ENCODE measurements around the gene UBE2D2. TPM values are rescaled to one million over a fixed set of nuclear protein-coding genes. Genes with fewer than 3 reads are reported as not detected.

Gene UBE2D2
- total RNA-seq, 1 donor = 71.8 TPM

DNA sequence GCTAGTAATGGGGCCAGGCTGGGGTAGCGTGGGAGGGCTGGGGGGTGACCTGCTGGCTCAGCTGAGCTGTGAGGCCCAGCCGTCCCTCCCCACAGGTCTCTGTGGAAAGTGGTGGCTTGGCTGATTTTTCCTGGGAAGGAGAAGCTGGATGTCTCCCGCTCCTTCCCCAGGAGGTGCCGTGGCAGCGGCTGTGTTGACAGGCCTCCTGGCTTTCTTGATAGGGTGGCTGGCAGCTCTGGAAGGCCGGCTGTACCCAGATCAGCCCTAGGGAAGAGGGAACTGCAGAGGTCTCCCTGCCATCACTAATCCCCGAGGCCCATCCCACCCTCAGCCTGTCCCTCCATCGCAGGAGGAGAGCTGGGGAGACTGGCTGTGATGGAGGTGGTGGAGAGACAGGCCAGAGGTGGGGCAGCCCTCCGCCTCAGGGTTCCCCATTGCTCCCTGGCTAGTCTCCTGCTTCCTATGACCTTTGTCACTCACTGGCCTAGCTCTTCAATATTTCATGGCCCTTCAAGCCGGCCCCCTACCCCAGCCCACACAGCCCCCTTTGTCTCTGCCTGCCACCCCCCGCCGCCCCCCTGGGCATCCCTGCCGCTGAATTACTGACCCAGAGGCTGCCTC, 93.8 kb downstream of the UBE2D2 start:
- DNase-seq (ENCODE audit: low read depth) = no peak
- TF ChIP-seq, protein P1, sequence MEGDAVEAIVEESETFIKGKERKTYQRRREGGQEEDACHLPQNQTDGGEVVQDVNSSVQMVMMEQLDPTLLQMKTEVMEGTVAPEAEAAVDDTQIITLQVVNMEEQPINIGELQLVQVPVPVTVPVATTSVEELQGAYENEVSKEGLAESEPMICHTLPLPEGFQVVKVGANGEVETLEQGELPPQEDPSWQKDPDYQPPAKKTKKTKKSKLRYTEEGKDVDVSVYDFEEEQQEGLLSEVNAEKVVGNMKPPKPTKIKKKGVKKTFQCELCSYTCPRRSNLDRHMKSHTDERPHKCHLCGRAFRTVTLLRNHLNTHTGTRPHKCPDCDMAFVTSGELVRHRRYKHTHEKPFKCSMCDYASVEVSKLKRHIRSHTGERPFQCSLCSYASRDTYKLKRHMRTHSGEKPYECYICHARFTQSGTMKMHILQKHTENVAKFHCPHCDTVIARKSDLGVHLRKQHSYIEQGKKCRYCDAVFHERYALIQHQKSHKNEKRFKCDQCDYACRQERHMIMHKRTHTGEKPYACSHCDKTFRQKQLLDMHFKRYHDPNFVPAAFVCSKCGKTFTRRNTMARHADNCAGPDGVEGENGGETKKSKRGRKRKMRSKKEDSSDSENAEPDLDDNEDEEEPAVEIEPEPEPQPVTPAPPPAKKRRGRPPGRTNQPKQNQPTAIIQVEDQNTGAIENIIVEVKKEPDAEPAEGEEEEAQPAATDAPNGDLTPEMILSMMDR (IDR thresholded peaks at IDR 0.05; ENCODE audit: insufficient read depth, low read length) = no peak
- H3K4me3 ChIP-seq (ENCODE audit: low read depth, low read length) = no peak overlapping the region

DNA sequence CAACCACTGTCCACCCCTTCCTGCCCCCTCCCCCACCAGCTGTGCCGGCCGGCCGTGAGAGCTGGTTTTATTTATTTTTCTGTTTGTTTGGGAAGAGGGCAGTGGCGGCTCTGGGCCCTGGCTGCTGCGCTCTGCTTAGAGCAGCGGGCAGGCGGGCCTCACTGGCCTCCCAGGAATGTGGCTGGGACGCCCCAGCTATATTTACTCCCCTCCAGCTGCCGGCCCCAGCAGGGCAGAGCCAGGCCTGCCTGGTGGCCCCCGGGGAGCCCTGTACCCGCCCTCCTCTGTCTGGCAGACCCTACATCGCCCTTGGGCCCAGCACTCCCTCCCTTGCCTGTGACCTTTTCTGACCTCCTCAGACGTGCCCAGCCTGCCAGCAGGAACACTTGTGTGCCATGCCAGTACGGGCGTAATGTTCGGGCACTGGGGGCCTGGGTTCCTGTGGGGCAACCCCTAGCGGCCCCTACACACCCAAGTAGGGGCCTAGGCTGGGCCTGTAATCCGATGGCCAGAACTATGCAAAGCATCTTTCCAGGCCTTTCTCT, 94.7 kb downstream of the UBE2D2 start:
- no peak overlapping the region for H3K4me3 ChIP-seq (ENCODE audit: low read depth, low read length)
- DNase-seq (ENCODE audit: low read depth) = no peak
- TF ChIP-seq, protein P1 (IDR thresholded peaks at IDR 0.05; ENCODE audit: insufficient read depth, low read length) = no peak

DNA sequence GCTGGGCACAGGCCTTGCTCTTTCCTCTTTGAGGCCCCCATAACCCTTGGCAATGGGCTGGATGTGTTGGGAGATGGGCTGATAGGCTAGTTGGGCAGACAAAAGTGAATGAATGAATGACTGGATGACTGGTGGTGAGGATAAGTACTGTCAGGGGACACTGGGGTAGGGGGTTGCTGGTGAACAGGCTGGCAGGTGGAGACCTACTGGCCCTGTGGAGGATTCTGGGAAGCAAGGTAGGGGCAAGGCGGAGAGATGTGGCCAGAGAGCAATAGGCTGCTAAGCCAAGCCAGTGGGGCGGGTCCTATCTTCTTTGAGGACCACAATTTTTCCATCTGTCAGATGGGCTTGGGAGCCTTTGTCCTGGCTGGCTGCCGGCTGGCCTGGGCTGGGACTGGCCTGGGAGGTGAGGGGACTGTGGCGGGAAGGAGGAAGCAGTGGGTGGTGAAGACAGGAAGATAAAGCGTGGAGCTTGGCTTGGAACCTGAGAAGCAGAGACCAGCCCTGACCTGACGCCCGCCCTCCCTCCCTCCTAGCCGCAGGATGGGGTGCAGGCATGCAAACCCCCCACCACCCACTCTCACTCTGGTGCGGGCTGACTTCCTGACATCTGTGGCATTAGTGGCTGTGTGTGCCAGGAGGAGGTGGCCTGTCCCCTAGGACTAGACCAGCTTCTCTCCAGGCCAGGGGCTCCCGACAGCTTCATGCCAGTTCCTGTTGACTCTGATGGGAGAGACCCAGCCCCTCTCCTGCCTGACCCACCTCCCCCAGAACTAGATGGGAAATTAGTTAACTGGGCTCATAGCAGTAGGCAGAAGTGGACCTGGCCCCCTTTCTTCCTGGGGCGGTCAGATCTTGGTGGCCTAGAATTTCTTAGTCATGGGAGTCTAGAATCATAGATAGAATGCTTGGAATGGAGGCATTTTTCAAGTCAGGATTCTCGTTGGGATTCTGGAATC, 96.5 kb downstream of the UBE2D2 start:
- H3K4me3 ChIP-seq (ENCODE audit: low read depth, low read length) = no peak overlapping the region
- TF ChIP-seq, protein P1 (IDR thresholded peaks at IDR 0.05; ENCODE audit: insufficient read depth, low read length) = no peak
- DNase-seq (ENCODE audit: low read depth) = peak; percentile 48

DNA sequence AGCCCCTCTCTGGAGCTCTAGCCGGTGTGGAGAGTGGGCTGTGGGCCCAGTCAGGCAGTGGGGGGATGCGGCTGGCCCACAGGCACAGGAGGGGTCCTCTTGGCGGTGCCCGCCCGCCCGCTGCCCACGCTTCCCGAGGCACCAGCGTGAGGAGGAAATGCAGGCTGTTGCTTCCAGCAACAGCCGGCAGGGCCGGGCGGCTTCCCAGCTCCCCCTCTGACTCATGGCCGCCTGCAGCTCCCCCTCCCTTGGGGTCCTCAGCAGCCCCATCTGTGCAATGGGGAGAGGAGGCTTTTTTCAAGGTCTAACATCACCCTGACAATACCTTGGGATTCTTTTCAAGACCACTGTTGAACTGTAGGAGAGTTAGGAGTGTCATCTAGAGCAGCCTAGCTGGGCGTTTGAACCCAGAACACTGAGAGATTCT, 97.4 kb downstream of the UBE2D2 start:
- peak; percentile 57 for DNase-seq (ENCODE audit: low read depth)
- TF ChIP-seq, protein P1 (IDR thresholded peaks at IDR 0.05; ENCODE audit: insufficient read depth, low read length) = peak; percentile 30
- H3K4me3 ChIP-seq (ENCODE audit: low read depth, low read length) = no peak overlapping the region

DNA sequence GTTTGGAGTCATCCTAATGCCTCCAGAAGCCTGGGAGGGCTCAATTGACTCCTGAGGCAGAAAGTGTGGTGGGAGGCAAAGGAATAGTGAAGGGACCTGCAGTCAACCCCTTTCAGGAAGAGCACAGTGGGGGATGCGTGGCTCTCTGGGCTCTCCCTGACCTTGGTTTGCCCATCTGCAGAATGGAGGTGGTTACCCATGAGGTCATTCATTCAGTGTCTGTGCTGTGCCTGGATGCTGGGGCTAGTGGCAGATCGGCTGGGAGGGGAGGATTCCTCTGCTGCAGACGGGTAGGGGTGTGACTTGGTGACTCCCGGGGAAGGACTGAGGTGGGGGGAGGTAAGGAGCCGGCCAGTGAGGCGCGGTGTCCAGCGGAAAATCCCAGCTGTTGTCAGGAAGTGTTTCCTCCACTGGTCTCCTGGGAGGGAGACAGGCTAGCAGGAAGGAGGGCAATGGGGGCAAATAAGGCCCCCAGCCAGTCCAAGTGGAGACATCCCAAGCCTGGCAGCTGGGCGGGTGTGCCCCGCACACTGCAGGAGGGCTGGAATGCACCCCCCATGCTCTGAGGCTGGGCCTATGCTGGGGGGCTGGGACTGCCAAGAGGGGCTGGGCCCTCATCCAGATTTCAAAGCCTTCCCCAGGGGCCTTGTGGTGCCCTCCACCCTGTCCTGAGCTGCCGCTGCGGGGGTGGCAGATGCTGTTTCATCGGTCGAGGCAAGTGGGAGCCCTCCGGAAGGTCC, 98.0 kb downstream of the UBE2D2 start:
- peak overlapping the region; percentile 57 for H3K4me3 ChIP-seq (ENCODE audit: low read depth, low read length)
- TF ChIP-seq, protein P1 (IDR thresholded peaks at IDR 0.05; ENCODE audit: insufficient read depth, low read length) = no peak
- peak; percentile 73 for DNase-seq (ENCODE audit: low read depth)

DNA sequence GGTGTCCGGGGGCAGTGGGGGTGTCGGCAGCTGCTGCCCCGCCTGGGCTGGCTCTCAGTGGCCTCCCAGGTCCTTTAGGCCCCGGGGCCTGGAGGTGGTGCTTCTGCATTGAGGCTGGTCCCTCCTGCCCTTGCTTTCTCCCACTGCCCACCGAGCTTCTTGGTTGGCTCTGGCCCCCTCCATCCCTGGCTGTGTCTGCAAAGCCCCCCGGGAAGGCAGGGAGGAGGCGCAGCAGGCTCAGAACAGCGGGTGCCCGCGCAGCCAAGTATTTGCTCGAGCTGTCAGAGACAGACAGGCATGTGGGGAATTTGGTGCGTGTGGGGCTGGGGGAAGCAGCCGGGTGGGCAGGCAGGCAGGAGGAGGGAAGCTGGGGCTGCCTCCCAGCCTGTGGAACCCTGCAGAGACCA, 98.6 kb downstream of the UBE2D2 start:
- H3K4me3 ChIP-seq (ENCODE audit: low read depth, low read length) = peak overlapping the region; percentile 57
- TF ChIP-seq, protein P1 (IDR thresholded peaks at IDR 0.05; ENCODE audit: insufficient read depth, low read length) = no peak
- DNase-seq (ENCODE audit: low read depth) = no peak

All from fibroblast of the aortic adventitia (primary cell).